ENCODE data around the gene GRB10.

The GRB10 gene

DNA sequence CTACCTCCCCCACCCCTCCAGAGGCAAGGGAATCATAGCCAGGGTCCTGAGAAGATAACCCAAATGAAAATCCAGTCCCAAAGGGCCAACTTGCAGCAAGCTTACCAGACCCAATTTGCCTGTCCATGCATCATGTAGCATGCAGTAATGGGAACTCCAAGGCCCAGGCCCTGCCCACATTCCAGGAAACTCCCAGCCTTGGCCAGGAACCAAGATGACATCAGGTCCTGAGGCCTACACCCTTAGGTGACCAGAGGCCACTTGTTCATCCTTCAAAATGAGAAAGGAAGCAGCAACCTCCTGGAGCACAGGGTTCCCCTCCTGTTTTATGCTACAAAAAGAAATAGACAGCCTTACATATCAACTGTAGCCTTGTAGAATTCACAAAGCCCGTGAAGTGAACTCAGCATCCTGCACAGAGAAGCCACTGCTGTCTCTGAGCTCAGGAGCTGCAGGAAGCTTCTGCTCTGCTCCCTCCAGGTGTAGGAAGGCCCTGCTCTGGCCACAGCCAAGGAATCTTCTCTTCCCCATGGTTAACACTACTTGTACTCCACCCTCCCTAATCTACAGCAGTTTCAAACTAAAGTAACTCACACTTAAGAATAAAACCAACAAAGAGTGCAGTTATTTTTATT is 30.3 kb upstream of the GRB10 start:
- no peak for TF ChIP-seq CTCF (IDR thresholded peaks at IDR 0.05; ENCODE audit: low read depth, low read length)

DNA sequence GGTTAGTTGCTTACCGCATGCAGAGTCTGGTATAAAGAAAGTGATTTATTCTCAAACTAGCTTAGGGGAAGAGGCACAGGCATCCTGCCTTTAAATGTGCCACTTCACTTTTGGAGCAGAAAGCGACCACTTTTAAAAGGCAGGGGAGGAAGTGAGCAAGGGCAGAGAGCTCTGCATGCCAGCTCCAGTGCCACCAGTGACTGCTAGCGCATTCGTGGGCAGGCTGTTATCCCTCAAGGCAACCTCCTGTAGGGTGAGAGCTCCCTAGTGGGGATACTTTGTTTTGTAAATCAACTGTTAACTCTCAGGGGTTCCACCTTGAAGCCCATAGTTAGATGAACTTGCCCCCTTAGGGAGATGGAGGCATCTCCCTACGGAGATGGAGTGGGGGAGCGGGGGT is 29.4 kb upstream of the GRB10 start:
- no peak overlapping the region for H3K4me3 ChIP-seq (ENCODE audit: low read depth, low read length)
- no peak for TF ChIP-seq CTCF (IDR thresholded peaks at IDR 0.05; ENCODE audit: low read depth, low read length)

More for the DNA sequence above, 30.3 kb upstream of the GRB10 start:
- H3K4me3 ChIP-seq (ENCODE audit: low read depth, low read length): no peak overlapping the region

- no peak for TF ChIP-seq CTCF (IDR thresholded peaks at IDR 0.05; ENCODE audit: low read depth, low read length)
- no peak overlapping the region for H3K4me3 ChIP-seq (ENCODE audit: low read depth, low read length)
Observed at GRCh38 chr7:50808282-50808888, 25.7 kb upstream of the GRB10 start.

- TF ChIP-seq CTCF (IDR thresholded peaks at IDR 0.05; ENCODE audit: low read depth, low read length): no peak
Observed at GRCh38 chr7:50807026-50807730, 24.5 kb upstream of the GRB10 start.

GRCh38 chr7:50806143-50806542 is 23.4 kb upstream of the GRB10 start:
- no peak overlapping the region for H3K4me3 ChIP-seq (ENCODE audit: low read depth, low read length)
- no peak for TF ChIP-seq CTCF (IDR thresholded peaks at IDR 0.05; ENCODE audit: low read depth, low read length)

More at GRCh38 chr7:50807026-50807730, 24.5 kb upstream of the GRB10 start:
- H3K4me3 ChIP-seq (ENCODE audit: low read depth, low read length): no peak overlapping the region

GRCh38 chr7:50805447-50806125 is 22.9 kb upstream of the GRB10 start:
- no peak overlapping the region for H3K4me3 ChIP-seq (ENCODE audit: low read depth, low read length)
- no peak for TF ChIP-seq CTCF (IDR thresholded peaks at IDR 0.05; ENCODE audit: low read depth, low read length)

Measured in WI38 (cell line).